ENCODE results near the gene MYO1G. TPM values are rescaled to one million over a fixed set of nuclear protein-coding genes. Genes with fewer than 3 reads are reported as not detected.
A peak's percentile ranks its signal among the peaks of the same experiment; 100 is the strongest.
"Not testable (repeated sequence)": the region's sequence is repeated elsewhere in the genome, so short reads cannot be mapped to it uniquely, and the experiment has no call there.

Gene MYO1G
- total RNA-seq, 1 donor from 2014 or later = 0.35 TPM

DNA sequence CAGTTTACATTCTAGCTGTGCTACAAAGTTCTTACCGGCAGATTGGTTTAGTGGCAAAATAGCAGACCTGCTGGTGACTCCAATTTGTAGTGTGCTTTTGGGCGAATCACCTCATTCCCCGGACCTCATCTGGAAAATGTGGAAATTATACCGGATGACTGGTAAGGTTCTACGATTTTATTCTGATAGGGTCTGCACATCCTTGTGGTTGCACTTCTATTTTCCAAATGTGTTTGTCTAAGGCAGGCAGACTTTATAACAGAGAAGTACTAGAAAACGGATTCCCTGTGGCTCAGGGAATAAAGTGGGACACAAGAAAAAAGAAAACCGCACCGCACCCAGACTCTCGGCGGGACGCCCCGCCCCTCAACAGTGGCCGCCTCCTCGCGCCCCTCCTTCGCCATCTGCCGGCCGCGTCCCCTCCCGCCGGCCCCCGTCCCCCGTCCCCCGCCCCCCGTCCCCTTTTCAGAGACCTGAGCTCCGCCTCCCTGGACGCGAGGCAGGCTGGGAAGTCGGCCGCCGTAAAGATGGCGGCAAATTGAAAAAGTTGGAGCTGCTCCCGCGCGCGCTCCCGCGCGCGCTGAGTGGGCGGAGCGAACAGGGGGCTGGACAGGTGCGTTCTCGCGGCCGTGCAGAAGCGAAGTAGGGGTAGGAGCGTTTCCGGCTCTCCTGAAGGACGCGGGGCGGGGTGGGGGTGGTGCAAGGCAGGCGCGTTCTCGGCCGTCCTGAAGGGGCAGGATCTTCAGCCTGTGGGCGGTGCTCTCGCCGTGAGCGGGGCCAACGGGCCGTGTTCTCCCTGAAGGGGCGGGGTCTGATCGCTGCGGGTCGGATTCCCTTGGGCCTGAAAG, 20.7 kb upstream of the MYO1G start:
- peak; percentile 100 for DNase-seq (ENCODE audit: low read depth)

DNA sequence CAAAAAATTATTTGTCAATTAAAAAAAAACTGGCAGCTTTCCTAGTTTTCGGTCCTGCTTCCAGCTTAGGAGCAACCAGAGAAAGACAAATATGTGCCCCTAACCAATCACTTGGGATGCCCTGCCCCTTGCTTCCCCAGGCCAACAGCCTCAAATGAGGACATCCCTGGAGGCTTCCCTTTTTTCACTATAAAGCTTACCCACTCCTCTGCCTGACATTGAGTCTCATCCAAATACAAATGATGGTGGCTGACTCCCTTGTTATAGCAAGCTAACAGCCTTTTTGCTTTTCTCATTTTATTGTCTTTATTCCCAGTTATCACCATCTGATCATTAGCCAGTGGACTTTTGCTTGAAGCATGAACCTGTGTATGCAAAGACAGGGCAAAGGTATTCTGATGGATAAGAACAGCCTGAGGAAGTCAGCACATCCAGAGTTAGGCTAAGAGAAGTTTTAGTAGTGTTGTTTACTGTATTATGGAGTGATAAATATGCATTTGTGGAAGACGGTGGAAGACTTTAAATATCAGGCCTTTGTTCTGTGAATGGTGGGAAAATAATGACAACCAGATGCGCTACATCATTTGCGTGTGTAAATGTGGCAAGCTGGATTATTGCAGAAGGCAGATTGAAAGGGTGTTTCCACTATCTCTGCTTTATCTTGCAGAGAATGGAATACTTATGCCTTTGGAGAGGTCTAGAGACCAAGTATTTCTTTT, 19.5 kb upstream of the MYO1G start:
- DNase-seq (ENCODE audit: low read depth) = no peak

DNA sequence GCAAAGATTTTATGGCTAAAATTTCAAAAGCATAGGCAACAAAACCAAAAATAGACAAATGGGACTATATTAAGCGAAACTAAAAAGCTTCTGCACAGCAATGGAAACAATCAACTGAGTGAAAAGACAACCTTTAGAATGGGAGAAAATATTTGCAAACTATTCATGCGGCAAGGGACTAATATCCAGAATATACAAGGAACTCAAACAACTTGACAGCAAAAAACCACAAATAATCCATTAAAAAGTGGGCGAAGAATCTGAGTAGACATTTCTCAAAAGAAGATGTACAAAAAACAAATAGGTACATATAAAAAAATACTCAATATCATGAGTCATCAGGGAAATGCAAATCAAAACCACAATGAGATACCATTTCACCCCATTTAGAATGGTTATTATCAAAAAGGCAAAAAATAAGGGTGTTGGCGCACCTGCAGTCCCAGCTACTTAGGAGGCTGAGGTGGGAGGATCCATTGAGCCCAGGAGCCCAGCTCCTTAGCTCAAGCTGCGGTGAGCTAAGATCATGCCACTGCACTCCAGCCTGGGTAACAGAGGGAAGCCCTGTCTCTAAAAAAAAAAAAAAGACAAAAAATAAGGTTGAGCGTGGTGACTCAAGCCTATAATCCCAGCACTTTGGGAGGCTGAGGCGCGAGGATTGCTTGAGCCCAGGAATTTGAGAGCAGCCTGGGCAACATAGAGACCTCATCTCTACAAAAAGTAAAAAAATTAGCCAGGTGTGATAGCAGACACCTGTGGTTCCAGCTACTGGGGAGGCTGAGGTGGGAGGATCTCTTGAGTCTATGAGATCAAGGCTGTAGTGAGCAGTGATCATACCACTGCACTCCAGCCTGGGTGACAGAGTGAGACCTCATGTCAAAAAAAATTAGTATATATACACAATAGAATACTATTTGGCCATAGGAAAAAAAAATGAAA, 17.0 kb upstream of the MYO1G start:
- no peak for DNase-seq (ENCODE audit: low read depth)

DNA sequence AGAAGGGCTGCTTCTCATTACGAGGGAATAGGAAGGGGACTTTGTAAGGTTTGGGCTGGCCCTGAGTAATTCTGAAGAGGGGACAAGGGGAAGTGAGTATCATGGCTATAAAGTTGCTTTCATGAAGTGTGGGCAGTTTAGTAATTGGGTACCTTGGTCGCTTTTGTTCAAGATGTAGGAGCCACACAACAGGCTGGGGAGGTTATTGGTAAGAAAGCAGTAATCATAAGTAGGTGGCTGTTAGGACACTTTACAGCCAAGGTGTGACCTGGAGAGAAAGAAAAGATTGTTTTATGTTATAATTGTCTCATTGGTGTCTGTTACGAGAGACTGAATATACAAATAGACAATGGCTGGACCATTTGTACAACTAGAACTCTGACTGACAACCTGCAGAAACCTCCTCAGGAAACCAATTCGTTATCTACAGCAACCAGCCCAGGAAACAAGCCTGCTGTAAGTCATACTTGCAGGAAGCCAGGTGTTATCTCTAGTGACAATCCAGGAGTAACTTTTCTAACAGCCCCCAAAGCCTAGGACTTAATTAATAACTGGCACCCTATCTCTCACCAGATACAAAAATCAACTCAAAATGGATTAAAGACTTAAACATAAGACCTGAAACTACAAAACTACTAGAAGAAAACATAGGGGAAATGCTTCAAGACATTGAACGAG, 16.2 kb upstream of the MYO1G start:
- no peak for DNase-seq (ENCODE audit: low read depth)

DNA sequence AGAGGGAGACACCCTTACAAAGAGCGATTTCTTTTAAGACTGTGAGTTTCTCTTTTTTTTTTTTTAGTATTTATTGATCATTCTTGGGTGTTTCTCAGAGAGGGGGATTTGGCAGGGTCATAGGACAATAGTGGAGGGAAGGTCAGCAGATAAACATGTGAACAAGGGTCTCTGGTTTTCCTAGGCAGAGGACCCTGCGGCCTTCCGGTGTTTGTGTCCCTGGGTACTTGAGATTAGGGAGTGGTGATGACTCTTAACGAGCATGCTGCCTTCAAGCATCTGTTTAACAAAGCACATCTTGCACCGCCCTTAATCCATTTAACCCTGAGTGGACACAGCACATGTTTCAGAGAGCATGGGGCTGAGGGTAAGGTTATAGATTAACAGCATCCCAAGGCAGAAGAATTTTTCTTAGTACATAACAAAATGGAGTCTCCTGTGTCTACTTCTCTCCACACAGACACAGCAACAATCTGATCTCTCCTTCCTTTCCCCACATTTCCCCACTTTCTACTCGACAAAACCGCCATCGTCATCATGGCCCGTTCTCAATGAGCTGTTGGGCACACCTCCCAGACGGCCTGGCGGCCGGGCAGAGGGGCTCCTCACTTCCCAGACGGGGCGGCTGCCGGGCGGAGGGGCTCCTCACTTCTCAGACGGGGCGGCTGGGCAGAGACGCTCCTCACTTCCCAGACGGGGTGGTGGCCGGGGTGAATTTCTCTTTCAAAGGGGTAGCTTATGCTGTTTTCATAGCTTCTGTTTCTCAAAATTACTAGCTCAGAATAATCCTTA, 13.4 kb upstream of the MYO1G start:
- DNase-seq (ENCODE audit: low read depth) = not testable (repeated sequence)

DNA sequence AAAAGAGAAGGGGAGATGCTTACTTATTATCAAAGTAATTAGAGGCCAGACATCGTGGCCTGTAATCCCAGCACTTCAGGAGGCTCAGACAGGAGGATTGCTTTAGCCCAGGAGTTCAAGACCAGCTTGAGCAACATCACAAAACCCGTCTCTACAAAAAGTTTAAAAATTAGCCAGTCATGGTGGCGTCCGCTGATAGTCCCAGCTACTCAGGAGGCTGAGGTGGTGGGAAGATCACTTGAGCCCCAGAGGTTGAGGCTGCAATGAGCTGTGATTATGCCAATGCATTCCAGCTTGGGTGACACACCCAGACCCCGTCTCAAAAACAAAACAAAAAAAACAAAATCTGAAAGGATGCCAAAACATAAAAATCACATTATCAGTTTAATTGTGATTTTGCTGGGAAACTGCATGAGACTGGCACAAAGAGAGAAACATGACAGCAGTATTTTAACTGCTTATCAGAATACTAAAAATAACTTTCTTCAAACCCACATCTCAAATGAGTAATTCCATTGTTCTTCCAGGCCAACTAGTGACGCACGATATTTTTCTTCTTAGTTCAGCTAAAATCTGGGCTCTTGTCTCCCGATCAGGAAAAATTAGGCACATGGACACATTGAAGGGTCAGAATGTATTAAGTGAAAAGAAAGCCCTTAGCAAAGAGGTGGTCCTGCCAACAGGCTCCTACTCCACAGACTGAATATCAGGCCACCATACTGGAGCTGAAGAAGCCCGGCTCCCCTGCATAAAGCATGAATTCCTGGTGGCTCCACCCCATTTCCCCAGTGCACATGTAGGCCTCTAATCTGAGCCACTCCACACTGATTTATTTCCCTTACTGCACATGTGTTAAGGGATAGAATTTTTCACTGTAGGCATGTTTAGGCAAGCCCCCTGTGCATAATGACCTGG, 11.6 kb upstream of the MYO1G start:
- DNase-seq (ENCODE audit: low read depth) = peak; percentile 83

DNA sequence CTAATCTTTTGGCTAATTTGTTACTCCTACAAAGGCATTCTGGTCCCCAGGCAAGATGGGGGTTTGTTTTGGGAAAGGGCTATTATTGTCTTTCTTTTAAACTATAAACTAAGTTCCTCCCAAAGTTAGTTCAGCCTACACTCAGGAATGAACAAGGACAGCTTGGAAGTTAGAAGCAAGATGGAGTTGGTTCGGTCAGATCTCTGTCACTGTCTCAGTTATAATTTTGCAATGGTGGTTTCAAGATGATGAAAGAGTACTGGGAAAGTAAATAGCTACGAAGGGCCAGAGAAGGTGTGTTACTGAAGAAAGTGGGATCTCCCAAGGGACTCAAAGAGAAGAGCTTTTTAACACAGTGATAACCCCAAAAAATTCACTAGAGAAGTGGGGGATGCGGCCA, 10.3 kb upstream of the MYO1G start:
- no peak for DNase-seq (ENCODE audit: low read depth)

DNA sequence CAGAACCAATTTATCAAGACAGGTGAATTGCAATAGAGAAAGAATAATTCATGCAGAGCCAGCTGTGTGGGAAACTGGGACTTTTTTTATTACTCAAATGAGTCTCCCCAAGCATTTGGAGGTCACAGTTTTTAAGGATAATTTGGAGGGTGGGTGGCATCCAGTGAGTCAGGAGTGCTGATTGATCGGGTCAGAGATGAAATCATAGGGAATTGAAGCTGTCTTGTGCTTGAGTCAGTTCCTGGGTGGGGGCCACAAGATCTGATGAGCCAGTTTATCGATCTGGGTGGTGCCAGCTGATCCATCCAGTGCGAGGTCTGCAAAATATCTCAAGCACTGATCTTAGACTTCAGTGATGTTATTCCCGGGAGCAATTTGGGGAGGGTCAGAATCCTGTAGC, 9.9 kb upstream of the MYO1G start:
- no peak for DNase-seq (ENCODE audit: low read depth)

DNA sequence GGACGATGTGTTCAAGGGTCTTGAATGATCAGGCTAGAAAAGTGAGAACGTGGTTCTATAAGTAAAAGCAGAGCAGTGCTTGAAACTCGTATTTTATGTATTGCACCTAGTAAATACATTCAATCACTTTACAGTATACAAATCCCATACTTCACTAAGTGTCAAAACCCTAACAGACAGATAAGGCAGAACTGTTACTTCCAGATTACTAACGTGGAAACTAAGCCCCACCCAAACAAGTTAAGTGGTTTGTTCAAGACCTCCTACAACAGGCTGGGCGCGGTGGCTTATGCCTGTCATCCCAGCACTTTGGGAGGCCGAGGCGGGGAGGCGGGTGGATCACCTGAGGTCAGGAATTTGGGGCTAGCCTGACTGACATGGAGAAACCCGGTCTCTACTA, 9.2 kb upstream of the MYO1G start:
- no peak for DNase-seq (ENCODE audit: low read depth)

DNA sequence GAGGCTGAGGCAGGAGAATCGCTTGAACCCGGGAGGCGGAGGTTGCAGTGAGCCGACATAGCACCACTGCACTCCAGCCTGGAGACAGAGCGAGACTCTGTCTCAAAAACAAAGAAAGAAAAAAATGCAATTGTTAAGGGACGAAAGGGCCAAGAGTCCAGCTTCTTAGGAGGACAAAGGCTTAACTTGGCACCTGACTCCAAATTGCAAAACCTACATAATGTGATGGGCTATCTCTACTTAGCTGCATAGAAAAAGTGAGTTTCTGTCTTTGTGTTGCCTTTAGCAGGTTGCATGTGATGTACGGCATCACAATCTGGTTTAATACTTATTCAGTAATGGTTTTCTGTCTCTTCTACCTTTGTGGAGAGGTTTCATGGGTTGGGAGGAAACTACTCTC, 8.6 kb upstream of the MYO1G start:
- DNase-seq (ENCODE audit: low read depth) = no peak

DNA sequence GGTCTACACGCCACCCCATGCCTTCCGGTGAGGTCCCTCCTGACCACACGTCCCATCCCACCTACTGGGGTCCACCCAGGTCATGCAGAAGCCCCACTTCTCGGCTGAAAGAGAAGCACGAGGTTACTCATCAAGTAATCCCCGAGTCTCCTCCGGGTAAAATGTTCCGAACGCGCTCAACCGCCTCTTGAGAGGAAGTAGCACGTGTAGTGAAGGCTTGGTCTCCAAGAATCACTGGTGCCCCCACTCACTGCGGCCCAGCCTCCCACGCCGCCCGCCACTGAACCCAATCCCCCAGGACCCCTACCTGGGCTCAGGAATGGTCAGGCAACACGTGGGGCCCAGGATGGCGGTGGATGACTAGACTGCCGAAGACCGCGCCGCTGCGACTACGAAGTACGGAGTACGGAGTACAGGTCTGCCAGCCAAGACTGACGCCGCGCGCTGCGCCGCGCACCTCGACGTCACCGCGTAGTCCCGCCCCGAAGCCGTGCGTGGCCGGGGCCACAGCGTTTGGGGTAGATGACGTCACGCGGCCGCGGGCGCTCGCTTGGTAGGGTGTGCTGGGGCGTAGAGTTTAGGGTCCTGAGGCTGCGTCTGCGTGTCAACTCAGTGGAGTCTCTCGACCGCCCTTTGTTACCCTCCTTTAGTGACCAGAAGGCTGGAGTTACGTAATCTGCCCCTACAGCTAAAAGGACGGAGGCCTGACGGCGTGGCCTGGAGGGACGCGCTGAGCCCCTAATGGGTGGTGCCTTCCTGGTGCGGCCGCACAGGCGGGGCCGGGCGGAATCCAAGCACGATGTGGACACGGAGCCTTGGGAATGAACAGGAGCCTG, 7.6 kb upstream of the MYO1G start:
- DNase-seq (ENCODE audit: low read depth) = peak; percentile 97

DNA sequence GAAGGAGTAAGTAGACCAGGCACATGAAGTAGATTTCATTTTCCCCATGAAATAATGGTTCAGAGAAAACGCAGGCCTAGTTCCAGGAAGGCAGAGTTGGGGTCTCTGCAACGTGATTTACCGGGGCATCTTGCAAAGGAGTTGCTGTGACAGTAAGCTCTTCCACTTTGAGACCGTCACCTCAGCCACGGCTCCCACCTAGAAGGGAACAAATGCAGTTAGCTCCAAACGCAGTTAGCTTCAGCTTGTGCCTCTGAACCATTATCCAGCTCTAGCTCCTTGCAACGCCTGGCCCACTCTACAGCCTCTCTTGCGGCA, 7.0 kb upstream of the MYO1G start:
- no peak for DNase-seq (ENCODE audit: low read depth)

DNA sequence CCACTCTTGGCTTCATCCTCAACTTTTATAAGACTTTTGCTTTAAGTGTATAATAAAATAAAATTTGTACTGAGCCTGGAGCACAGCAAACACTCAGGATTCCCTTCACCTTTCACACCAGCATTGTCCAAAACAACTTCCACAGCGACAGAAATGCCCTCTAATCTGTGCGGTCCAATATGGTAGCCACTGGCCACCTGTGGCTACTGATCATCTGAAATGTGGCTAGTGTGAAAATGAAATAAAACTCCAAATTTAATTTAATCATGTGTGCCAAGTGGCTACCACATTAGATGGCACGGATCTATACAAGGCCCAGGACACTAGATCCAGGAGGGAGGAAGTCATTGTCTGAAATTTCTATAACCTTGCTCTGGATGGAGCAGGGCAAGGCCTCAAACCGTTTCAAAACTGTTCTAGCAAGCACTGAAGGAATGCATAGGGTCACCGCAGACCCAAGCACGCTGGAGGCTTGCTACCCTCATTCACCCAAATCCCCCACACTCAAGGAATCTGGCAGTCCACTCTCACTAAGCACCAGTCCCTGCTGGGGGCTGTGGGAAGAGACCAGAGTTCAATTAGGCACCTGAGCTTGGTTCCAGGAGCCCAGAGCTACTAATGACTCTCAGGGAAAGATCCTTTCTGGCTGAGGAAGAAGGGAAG, 6.3 kb upstream of the MYO1G start:
- no peak for DNase-seq (ENCODE audit: low read depth)

DNA sequence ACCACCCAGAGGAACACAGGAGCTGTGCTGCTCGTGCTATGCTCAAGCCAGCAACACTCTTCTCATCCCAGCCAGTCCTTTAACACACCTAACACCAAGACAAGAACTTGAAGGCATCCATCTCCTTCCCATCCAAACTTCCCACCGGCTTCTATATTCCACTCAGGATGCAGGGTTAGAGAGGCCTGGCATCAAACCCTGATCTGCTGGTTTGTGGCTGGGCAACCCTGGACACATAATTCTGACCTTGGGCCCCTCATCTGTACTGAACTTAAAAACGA, 5.6 kb upstream of the MYO1G start:
- no peak for DNase-seq (ENCODE audit: low read depth)

DNA sequence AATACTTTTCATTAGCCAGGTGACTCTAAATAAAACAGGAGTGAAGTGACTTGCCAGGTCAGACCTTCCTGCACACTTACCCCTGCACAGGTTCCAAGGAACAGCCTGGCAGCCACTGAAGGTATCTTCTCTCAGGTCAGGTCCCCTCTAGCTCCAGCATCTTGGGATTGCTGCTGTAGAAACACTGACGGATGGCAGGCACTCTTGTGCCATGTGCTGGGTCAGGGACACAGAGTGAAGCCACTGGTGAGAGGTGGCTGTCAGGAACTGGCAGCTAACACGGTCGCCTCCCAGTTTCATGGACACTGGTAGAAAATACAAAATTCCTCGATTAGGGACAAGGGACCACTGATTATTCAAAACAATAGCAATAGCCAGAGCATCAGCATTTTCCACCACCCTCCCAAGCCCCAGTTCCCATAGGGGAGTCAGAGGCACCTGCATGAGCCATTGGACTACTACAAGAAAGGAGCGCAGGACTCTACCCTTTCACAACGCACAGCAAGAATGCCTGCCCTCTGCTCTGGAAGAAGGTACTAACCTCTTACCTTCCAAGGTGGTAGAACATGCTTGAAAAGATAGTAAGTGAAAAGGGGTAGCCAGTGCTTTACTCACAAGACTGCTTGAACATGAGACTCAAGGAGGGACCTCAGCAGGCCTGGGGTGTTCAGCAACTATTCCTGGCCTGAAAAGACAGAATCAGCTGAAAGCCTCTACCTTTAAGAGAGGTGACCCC, 5.1 kb upstream of the MYO1G start:
- DNase-seq (ENCODE audit: low read depth) = no peak

DNA sequence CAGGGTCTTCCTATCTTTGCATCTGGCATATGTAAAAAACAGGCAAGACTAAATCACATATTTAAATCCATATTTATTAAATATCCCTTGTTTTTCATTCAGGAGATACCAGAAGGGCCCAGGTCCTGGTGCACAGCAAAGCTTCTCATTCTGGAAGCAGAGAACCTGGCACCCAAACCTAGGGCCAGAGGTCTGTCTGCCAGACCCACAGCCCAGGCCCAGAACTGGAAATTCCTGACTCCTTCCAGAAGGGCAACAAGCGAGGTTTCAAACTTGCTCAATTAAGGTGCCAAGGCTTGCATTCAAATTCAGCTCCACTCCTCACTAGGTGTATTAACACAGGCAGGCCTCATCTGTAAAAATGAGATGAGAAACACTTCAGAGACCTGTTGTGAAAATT, 4.2 kb upstream of the MYO1G start:
- DNase-seq (ENCODE audit: low read depth) = no peak

DNA sequence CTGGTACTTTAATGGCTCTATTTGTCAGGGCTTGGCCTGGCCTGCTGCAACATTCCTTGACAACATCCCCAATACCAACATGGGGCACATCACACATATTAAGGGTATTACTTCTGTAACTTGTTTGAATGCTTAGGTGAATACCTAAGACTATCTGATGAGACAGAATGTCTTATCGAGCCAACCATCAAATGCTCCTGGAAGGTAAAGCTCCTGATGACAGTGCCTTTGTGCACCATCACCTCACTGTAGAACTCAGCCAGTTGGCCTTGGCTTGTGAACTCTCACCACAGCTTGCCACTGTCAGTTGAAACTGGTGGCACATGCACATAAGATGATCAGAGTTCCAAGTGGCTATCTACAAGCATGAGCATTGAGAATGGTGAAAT, 3.7 kb upstream of the MYO1G start:
- no peak for DNase-seq (ENCODE audit: low read depth)
